LNCAP (cell line): Measurements from ENCODE around the gene FER.

Source experiments
- CTCF ChIP-seq: fragments of 450-650 bp; IDR thresholded peaks from 2 replicates; pipeline ENCODE4 v1.5.1; 2017; ENCODE audit warnings: mild to moderate bottlenecking

Gene FER

GRCh38 chr5:108983461-108984092, 235.9 kb downstream of the FER start:
- no peak for TF ChIP-seq CTCF

GRCh38 chr5:108989761-108990392, 242.2 kb downstream of the FER start:
- TF ChIP-seq CTCF, result no peak

- TF ChIP-seq CTCF, result no peak
Measured at GRCh38 chr5:108997720-108998119, 250.0 kb downstream of the FER start.

GRCh38 chr5:108998216-108998615, 250.5 kb downstream of the FER start:
- no peak for TF ChIP-seq CTCF

- TF ChIP-seq CTCF, result no peak
Measured at GRCh38 chr5:109003928-109004327, 256.2 kb downstream of the FER start.

GRCh38 chr5:109005297-109006009, 257.8 kb downstream of the FER start:
- TF ChIP-seq CTCF, result no peak

- no peak for TF ChIP-seq CTCF
Measured at GRCh38 chr5:109006129-109006528, 258.4 kb downstream of the FER start.
